GM03348 (cell line): Measurements from ENCODE around the gene SLC8A1.

ENCODE experiments used
- DNase-seq: peaks from one replicate; pipeline ENCODE4 v3.0.0; 2012; ENCODE audit warnings: low spot score

The SLC8A1 gene

GRCh38 chr2:40458271-40458794 lies 6.4 kb upstream of the SLC8A1 start:
- DNase-seq: no peak

GRCh38 chr2:40457837-40458236 lies 5.9 kb upstream of the SLC8A1 start:
- peak; percentile 20 for DNase-seq

GRCh38 chr2:40457366-40457765 lies 5.5 kb upstream of the SLC8A1 start:
- no peak for DNase-seq

GRCh38 chr2:40456926-40457325 lies 5.0 kb upstream of the SLC8A1 start:
- DNase-seq: no peak

- DNase-seq: no peak
Measured at GRCh38 chr2:40455661-40456060, 3.8 kb upstream of the SLC8A1 start.

- no peak for DNase-seq
Measured at GRCh38 chr2:40454321-40454720, 2.4 kb upstream of the SLC8A1 start.

GRCh38 chr2:40452786-40453185 lies 896 bp upstream of the SLC8A1 start:
- no peak for DNase-seq

GRCh38 chr2:40450796-40451430 lies 977 bp downstream of the SLC8A1 start:
- DNase-seq: peak; percentile 79

- DNase-seq: peak; percentile 26
Measured at GRCh38 chr2:40450066-40450795, 1.7 kb downstream of the SLC8A1 start.

GRCh38 chr2:40448476-40449079 lies 3.3 kb downstream of the SLC8A1 start:
- peak; percentile 18 for DNase-seq

GRCh38 chr2:40445467-40445866 lies 6.4 kb downstream of the SLC8A1 start:
- DNase-seq: no peak

GRCh38 chr2:40440835-40441234 lies 11.1 kb downstream of the SLC8A1 start:
- no peak for DNase-seq

GRCh38 chr2:40439473-40439872 lies 12.4 kb downstream of the SLC8A1 start:
- DNase-seq: no peak

- no peak for DNase-seq
Measured at GRCh38 chr2:40436093-40436475, 15.8 kb downstream of the SLC8A1 start.

GRCh38 chr2:40435426-40436092 lies 16.3 kb downstream of the SLC8A1 start:
- DNase-seq: no peak

- DNase-seq: peak; percentile 74
Measured at GRCh38 chr2:40434731-40435271, 17.1 kb downstream of the SLC8A1 start.

GRCh38 chr2:40433736-40434135 lies 18.2 kb downstream of the SLC8A1 start:
- DNase-seq: no peak

- peak; percentile 19 for DNase-seq
Measured at GRCh38 chr2:40432921-40433483, 18.9 kb downstream of the SLC8A1 start.

- peak; percentile 70 for DNase-seq
Measured at GRCh38 chr2:40431600-40431955, 20.3 kb downstream of the SLC8A1 start.

GRCh38 chr2:40430776-40431599 lies 20.9 kb downstream of the SLC8A1 start:
- no peak for DNase-seq

- no peak for DNase-seq
Measured at GRCh38 chr2:40428439-40428838, 23.5 kb downstream of the SLC8A1 start.
